NCI-H774 (cell line): Measurements from ENCODE around the gene CST7.

Source experiments
- DNase-seq: peaks from one replicate; lab custom pipeline; 2025; lab: John Stamatoyannopoulos, UW

CST7 gene

GRCh38 chr20:24964506-24964840 is 15.4 kb downstream of the CST7 start:
- no peak for DNase-seq

DNA sequence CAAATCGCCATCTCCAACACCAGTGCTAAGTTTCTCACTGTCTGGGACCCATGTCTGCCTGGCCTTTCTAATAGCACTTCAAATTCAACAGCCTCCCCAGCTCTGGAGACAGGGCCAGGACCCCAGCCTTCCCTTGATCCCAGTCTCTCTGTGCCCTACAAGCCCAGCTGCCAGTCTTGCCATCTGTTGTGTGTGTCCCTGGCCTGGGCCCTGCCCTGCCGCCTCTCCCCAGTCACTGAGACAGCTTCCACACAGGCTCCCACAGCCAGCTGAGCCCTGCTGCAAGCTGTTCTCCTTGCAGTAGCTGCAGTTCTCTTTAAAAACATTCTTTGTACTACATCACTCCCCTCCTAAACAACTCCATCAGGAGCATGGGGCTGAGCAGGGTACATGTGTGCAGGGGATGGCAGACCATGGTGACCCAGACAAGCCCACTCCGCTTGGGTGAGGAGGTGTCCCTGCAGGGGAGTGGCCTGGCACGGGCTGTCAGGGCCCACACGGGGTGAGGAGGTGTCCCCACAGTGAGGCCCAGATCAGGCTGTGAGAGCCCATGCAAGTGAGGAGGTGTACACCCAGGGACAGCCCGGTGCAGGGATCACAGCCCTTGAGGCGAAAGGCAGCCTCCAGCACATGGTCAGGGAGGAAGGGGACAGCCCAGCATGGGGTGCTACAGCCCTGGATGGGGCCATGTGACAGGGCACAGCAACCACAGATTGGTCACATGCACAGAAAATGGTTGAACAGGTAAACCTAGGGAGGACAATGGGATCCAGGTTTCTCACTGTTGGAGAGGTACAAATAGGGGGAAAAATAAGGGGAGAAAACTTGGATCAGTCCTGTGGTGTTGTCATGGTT is 16.2 kb downstream of the CST7 start:
- no peak for DNase-seq

DNA sequence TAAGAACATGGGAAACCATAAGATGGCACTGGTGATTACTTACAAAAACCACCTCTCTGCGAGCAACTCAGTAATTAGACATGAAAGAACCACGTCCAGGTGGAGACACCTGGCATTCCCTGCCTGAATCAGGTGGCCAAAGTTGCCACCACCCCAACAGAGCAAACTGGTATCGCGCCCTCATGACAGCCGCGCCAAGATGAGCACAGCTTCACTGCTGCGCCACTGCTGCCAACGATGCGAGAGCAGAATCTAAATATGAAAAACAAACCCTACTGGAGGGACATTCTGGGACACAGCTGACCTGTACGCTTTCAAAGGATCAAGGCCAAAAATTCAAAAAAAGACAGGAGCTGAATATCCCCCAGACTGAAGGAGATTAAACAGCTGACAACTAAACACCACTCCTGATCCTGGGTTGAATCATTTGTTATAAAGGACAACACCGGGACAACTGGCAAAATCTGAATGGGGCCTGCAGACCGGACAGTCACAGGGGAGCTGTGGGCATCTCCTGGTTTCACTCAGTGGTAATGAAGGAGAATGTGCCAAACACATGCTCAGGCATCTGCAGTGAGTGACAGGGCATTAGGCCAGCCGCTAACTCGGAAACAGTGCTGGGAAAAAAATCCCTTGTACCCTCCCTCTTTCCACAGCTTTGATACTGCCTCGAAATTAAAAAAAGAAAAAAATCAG is 17.4 kb downstream of the CST7 start:
- no peak for DNase-seq

- DNase-seq = no peak
Measured at GRCh38 chr20:24968278-24968800, 19.3 kb downstream of the CST7 start.

GRCh38 chr20:24969186-24970029 is 20.3 kb downstream of the CST7 start:
- DNase-seq = no peak

GRCh38 chr20:24970030-24970553 is 21.0 kb downstream of the CST7 start:
- DNase-seq = no peak

- DNase-seq = no peak
Measured at GRCh38 chr20:24970754-24971153, 21.7 kb downstream of the CST7 start.

- no peak for DNase-seq
Measured at GRCh38 chr20:24971376-24972101, 22.5 kb downstream of the CST7 start.

- DNase-seq = no peak
Measured at GRCh38 chr20:24972341-24972740, 23.3 kb downstream of the CST7 start.

GRCh38 chr20:24977336-24977735 is 28.3 kb downstream of the CST7 start:
- no peak for DNase-seq

- no peak for DNase-seq
Measured at GRCh38 chr20:24977797-24978196, 28.7 kb downstream of the CST7 start.

- DNase-seq = no peak
Measured at GRCh38 chr20:24978513-24978912, 29.4 kb downstream of the CST7 start.

DNA sequence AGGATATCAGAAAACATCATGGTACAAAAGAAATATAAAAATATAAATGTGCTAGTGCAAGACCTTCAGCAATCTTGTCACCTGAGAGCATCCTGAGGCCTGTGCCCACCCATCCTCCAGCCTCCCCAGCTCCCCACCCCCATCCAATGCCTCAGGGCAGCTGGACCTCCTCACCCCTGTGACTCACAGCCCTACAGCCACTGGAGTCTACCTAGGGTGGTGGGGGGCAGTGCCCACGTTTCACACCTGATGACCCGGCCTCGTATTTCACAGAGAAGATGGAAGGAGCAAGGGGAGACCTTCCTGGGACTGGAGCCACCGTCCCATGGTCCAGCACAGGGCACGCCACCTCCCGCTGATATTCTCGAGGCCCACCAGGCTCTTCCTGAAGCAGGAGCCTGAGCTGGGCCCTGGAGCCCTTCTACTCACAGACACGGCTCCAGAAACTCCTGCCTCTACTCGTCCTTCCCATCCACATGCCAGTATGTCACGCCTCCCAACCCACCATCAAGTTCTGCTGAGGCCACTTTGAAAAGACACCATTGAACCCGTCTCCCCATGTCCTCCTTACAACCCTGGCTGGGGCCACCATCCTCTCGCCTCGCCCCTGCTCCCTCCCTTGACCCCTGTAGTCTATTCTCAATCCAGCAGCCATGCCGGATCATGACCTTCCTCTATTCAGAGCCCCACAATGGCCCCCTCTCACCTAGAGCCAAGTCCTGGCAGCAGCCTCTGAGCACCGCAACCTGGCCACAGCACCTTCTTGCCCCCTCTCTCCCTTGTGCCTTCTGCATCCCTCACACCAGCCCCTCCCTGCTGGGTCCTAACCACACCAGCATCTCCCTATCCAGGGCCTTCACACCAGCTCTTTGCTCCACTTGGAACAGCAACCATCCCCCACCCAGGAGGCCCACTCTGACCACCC is 30.2 kb downstream of the CST7 start:
- no peak for DNase-seq

DNA sequence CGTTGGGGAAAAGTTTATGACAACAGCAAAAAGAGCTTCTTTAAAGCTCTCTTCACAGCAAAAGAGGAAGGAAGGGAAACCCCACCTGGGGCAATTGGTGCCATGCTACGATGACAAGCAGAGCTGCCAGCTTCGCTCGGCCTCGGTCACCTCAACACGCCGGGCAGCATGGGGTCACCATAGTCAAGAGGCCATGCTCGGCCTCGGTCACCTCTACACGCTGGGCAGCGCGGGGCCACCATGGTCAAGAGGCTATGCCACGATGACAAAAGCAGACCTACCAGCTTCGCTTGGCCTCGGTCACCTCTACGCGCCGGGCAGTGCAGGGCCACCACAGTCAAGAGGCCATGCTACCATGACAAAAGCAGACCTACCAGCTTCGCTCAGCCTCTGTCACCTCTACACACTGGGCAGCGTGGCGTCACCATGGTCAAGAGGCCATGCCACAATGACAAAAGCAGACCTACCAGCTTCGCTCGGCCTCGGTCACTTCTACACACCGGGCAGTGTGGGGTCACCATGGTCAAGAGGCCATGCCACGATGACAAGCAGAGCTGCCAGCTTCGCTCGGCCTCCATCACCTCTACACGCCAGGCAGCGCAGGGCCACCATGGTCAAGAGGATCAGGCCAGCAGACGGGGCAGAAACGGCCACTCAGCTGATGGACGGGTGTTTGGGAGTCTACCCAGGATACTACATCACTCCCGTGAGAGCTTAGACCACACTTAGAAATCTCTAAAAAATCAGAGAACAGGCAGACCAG is 31.4 kb downstream of the CST7 start:
- DNase-seq = no peak

GRCh38 chr20:24981282-24981681 is 32.2 kb downstream of the CST7 start:
- no peak for DNase-seq

- DNase-seq = no peak
Measured at GRCh38 chr20:24981790-24982189, 32.7 kb downstream of the CST7 start.

GRCh38 chr20:24983896-24984295 is 34.8 kb downstream of the CST7 start:
- no peak for DNase-seq

DNA sequence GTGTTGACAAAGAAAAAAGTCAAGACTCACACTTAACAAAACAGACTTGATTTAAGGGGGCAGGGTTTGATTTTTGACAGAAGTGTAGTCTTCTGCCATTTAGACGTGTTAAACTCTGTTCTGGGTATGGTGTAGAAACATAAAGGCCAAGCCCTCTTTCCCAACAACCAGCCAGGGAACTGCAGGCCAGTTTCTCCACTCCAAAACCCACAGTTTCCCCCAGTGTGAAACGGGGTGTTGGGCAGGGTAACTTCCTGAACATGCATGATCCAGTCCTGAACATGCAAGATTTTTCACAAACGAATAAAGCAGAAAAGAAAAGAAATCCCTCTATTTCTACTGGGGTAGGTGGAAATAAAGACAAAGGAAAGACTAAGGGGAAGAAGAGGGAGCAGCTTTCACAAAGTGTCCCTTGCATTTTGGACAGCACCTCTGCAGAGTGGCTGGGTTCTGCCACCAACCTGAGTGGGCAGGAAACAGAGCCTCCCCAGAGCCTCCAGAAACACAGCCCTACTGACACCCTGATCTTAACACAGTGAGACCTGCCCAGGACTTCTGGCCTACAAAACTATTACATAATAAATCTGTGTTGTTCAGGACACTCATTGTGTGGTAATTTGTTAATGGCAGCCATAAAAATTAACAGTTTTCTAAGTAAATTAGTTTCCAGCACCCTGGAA is 36.0 kb downstream of the CST7 start:
- no peak for DNase-seq

DNA sequence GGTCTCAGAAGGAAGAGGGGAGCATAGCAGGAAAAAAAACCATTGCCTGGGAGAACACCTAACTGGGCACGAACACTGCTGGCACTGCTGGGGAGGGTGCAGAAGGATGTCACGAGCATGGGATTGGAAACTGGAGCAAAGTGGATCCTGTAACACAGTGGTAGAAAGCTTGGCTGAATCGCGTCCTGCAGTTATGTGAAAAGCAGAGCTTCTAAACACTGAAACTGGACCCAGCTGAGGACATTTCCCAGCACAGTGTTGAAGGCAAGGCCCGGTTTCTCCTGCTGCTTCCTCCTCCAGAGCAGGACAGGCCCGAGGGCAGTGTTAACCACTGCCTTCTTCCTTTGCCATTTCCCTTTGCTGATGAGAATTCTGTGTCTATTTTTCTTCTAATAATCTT is 36.7 kb downstream of the CST7 start:
- DNase-seq = no peak
